ENCODE results near the gene TCEAL4. TPM values are rescaled to one million over a fixed set of nuclear protein-coding genes. Genes with fewer than 3 reads are reported as not detected.

The TCEAL4 gene
- total RNA-seq, 1 experiment from 2014 or later, result 84.1 TPM

GRCh38 chrX:103614999-103615398, 29.7 kb downstream of the TCEAL4 start:
- Histone ChIP-seq H3K4me3 (ENCODE audit: low read depth in 2 of 2, low read length in 2 of 2) (no peak overlapping the region), H3K27me3 (ENCODE audit: control insufficient read depth, insufficient read depth, low read length) (no peaks in the 10 kb centered on the region), H3K36me3 (ENCODE audit: control insufficient read depth, insufficient read depth, low read length) (no peaks in the 10 kb centered on the region), H3K4me1 (ENCODE audit: control insufficient read depth, insufficient read depth, low read length) (no peaks in the 10 kb centered on the region; the same call in 1 of the 2 replicates), H3K27ac (ENCODE audit: low read length) (no peak overlapping the region), H3K9me3 (ENCODE audit: control insufficient read depth, insufficient read depth, low read depth, low read length) (no peaks in the 10 kb centered on the region)
- CTCF ChIA-PET, result interaction anchor here (1.2 kb wide), 1 partner anchor 15 kb away, joined by 3 read pairs; no protein-coding TSS in a partner anchor
- ATAC-seq, result peak; percentile 71
- TF ChIP-seq TCF7L2 (IDR thresholded peaks at IDR 0.05; ENCODE audit: low read depth, low read length) (no peak), POLR2AphosphoS5 (IDR thresholded peaks at IDR 0.05; ENCODE audit: low read depth, low read length) (no peak), CTCF (IDR thresholded peaks at IDR 0.05) (no peak)
- TF ChIP-seq, protein P1, sequence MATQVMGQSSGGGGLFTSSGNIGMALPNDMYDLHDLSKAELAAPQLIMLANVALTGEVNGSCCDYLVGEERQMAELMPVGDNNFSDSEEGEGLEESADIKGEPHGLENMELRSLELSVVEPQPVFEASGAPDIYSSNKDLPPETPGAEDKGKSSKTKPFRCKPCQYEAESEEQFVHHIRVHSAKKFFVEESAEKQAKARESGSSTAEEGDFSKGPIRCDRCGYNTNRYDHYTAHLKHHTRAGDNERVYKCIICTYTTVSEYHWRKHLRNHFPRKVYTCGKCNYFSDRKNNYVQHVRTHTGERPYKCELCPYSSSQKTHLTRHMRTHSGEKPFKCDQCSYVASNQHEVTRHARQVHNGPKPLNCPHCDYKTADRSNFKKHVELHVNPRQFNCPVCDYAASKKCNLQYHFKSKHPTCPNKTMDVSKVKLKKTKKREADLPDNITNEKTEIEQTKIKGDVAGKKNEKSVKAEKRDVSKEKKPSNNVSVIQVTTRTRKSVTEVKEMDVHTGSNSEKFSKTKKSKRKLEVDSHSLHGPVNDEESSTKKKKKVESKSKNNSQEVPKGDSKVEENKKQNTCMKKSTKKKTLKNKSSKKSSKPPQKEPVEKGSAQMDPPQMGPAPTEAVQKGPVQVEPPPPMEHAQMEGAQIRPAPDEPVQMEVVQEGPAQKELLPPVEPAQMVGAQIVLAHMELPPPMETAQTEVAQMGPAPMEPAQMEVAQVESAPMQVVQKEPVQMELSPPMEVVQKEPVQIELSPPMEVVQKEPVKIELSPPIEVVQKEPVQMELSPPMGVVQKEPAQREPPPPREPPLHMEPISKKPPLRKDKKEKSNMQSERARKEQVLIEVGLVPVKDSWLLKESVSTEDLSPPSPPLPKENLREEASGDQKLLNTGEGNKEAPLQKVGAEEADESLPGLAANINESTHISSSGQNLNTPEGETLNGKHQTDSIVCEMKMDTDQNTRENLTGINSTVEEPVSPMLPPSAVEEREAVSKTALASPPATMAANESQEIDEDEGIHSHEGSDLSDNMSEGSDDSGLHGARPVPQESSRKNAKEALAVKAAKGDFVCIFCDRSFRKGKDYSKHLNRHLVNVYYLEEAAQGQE (IDR thresholded peaks at IDR 0.05; ENCODE audit: insufficient read depth in 1 of 2, low read depth in 2 of 2, low read length in 1 of 2), result no peak
- in situ Hi-C loops (cut with HindIII; ENCODE audit: low pct_unique_long_range_greater_than_20kb, low sequenced_read_pairs) (no loop called here), intact Hi-C loops (cut with micrococcal nuclease; ENCODE audit: unreplicated experiment) (no loop called here)
- no TSS peak for BruUV-seq (replicated peaks)
- POLR2A ChIA-PET, result no interaction called here
- no peak for DNase-seq (ENCODE audit: low read depth, low spot score)

DNA sequence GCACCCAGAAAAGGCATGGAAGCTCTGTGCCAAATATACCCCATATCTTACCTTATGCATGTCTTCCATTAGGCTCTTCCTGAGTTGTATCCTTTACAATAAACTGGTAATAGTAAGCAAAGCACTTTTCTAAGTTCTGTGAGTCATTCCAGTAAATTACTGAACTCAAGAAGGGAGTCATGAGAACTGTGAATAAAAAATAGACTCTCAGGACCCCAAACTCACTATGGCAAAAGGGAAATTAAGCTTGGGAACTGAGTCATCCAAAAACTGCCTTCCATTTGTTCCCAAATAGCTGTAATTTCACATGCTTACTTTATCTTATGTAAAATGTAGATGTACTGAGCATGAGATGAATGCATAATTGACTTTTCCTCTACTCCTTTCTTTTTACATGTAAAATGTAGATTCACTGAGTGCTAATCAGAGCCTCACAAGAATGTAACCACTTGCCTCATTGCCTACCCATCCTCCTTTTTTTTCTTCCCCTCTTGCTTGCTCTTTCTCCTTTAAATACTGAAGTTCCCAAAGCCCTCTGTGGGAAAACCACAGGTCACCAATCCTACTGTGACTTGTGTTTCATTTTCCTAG, 30.6 kb downstream of the TCEAL4 start:
- DNase-seq (ENCODE audit: low read depth, low spot score), result no peak
- TF ChIP-seq CTCF (IDR thresholded peaks at IDR 0.05) (no peak), SIN3A (IDR thresholded peaks at IDR 0.05; ENCODE audit: borderline replicate concordance, insufficient read depth, low read depth, low read length) (no peak), TCF7L2 (IDR thresholded peaks at IDR 0.05; ENCODE audit: low read depth, low read length) (no peak), POLR2AphosphoS5 (IDR thresholded peaks at IDR 0.05; ENCODE audit: low read depth, low read length) (no peak)
- TF ChIP-seq, protein P1 (IDR thresholded peaks at IDR 0.05; ENCODE audit: insufficient read depth in 1 of 2, low read depth in 2 of 2, low read length in 1 of 2), result no peak
- Histone ChIP-seq H3K27me3 (ENCODE audit: control insufficient read depth, insufficient read depth, low read length) (no peaks in the 10 kb centered on the region), H3K4me1 (ENCODE audit: control insufficient read depth, insufficient read depth, low read length) (no peaks in the 10 kb centered on the region; the same call in 1 of the 2 replicates), H3K4me3 (ENCODE audit: low read depth in 2 of 2, low read length in 2 of 2) (no peak overlapping the region), H3K36me3 (ENCODE audit: control insufficient read depth, insufficient read depth, low read length) (no peaks in the 10 kb centered on the region), H3K9me3 (ENCODE audit: control insufficient read depth, insufficient read depth, low read depth, low read length) (no peaks in the 10 kb centered on the region), H3K27ac (ENCODE audit: low read length) (no peak overlapping the region)
- POLR2A ChIA-PET, result no interaction called here
- BruUV-seq (replicated peaks), result no TSS peak
- CTCF ChIA-PET, result interaction anchor here (1.2 kb wide), 1 partner anchor 14 kb away, joined by 3 read pairs; no protein-coding TSS in a partner anchor
- intact Hi-C loops (cut with micrococcal nuclease; ENCODE audit: unreplicated experiment), result no loop called here
- ATAC-seq, result no peak
- in situ Hi-C loops (cut with HindIII; ENCODE audit: low pct_unique_long_range_greater_than_20kb, low sequenced_read_pairs), result no loop called here
